ENCODE measurements around the gene ZNF844. TPM values are rescaled to one million over a fixed set of nuclear protein-coding genes. Genes with fewer than 3 reads are reported as not detected.

The ZNF844 gene
- total and polyA plus RNA-seq, 10 of the 15 experiments (the other 5 are each of a cell fraction or from before 2014, with no cell fraction given) = 0.16 to 1.1 (median 0.70) TPM

DNA sequence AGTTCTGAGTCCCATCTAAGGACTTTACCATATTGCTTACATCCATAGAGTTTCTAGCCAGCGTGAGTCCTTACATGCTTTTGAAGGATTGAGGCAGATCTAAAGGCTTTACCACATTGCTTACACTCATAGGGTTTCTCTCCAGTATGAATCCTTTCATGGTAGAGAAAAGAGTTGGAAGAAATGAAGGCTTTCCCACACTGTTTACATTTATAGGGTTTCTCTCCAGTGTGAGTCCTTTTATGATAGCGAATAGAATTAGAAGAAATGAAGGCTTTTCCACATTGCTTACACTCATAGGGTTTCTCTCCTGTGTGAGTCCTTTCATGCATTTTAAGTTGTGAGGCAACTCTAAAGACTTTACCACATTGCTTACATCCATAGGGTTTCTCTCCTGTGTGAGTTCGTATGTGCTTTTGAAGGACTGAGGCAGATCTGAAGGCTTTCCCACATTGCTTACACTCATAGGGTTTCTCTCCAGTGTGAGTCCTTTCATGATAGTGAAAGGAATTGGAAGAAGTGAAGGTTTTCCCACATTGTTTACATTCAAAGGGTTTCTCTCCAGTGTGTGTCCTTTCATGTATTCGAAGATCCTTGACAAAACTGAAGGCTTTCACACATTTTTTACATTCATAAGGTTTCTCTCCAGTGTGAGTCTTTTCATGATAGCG is 20.6 kb upstream of the ZNF844 start (continued):
- no peak for TF ChIP-seq POU2F2 (IDR thresholded peaks at IDR 0.05; ENCODE audit: borderline replicate concordance, low read depth, low read length)
- TF ChIP-seq, protein P1, sequence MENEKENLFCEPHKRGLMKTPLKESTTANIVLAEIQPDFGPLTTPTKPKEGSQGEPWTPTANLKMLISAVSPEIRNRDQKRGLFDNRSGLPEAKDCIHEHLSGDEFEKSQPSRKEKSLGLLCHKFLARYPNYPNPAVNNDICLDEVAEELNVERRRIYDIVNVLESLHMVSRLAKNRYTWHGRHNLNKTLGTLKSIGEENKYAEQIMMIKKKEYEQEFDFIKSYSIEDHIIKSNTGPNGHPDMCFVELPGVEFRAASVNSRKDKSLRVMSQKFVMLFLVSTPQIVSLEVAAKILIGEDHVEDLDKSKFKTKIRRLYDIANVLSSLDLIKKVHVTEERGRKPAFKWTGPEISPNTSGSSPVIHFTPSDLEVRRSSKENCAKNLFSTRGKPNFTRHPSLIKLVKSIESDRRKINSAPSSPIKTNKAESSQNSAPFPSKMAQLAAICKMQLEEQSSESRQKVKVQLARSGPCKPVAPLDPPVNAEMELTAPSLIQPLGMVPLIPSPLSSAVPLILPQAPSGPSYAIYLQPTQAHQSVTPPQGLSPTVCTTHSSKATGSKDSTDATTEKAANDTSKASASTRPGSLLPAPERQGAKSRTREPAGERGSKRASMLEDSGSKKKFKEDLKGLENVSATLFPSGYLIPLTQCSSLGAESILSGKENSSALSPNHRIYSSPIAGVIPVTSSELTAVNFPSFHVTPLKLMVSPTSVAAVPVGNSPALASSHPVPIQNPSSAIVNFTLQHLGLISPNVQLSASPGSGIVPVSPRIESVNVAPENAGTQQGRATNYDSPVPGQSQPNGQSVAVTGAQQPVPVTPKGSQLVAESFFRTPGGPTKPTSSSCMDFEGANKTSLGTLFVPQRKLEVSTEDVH (IDR thresholded peaks at IDR 0.05; ENCODE audit: low read depth, partially characterized antibody) = no peak

DNA sequence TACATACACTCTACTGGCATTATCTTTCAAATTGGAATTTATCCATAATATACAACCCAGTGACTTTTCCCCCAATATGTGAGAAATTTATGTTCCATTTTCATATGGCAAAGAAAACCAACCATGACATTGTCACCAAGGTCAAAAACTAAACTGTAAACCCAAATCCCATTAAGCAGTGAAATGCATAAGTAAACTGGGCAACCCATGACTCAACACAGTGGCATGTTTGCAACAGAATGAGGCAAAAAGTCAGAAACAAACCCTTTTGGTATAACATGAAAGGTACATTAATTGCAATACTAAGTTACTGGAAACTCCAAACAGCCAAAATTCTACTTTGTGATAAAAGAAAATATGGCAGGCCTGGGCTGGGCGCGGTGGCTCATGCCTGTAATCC is 16.7 kb upstream of the ZNF844 start:
- ChIA-PET RAD21 (ENCODE audit: unreplicated experiment) (no interaction called here), CTCF (no interaction called here), POLR2A (no interaction called here), SMC1A (ENCODE audit: uncharacterized antibody, unreplicated experiment) (interaction anchor here (0.6 kb wide), 1 partner anchor 9 kb away, joined by 3 read pairs; no protein-coding TSS in a partner anchor)
- intact Hi-C loops (cut with micrococcal nuclease; ENCODE audit: unreplicated experiment) (no loop called here), in situ Hi-C loops (cut with MboI) (no loop called here)
- Histone ChIP-seq H3K9me3 (replicated peaks; ENCODE audit: control insufficient read depth, insufficient read depth, low read length) (peaks cover 33% of the 10 kb centered on the region), H3K27me3 (replicated peaks in 1 of 2; ENCODE audit: control insufficient read depth in 2 of 2, insufficient read depth in 2 of 2, low read length in 1 of 2) (no peaks in the 10 kb centered on the region), H3K9ac (ENCODE audit: control insufficient read depth, insufficient read depth, low read length) (no peak overlapping the region), H3K27ac (ENCODE audit: control insufficient read depth, insufficient read depth) (no peak overlapping the region), H3K4me2 (ENCODE audit: control insufficient read depth, insufficient read depth) (no peak overlapping the region), H3K79me2 (ENCODE audit: control insufficient read depth, insufficient read depth, low read length) (peaks cover 1% of the 10 kb centered on the region; the same call in 1 of the 2 replicates), H4K20me1 (ENCODE audit: control insufficient read depth, insufficient read depth) (no peaks in the 10 kb centered on the region), H3K4me3 (no peak overlapping the region), H3K4me1 (ENCODE audit: control insufficient read depth, insufficient read depth, low read length) (no peaks in the 10 kb centered on the region), H2AFZ (ENCODE audit: control insufficient read depth, low read depth, low read length) (no peak overlapping the region), H3K36me3 (ENCODE audit: control insufficient read depth in 2 of 2, insufficient read depth in 2 of 2, low read length in 1 of 2) (peaks cover 0 to 3% of the 10 kb centered on the region in 2 experiments; a peak in 2 of 4 replicates)
- 100% methylated on average over 2 of the region's 2 CpGs for WGBS (ENCODE audit: insufficient coverage, insufficient replicate concordance, low lambda C conversion rate, missing lambda C conversion rate)
- FAIRE-seq (no peak), DNase-seq (ENCODE audit: low read depth, low spot score) (no peak), ATAC-seq (no peak)
- BruUV-seq (replicated peaks) = no TSS peak
- TF ChIP-seq, protein P2, sequence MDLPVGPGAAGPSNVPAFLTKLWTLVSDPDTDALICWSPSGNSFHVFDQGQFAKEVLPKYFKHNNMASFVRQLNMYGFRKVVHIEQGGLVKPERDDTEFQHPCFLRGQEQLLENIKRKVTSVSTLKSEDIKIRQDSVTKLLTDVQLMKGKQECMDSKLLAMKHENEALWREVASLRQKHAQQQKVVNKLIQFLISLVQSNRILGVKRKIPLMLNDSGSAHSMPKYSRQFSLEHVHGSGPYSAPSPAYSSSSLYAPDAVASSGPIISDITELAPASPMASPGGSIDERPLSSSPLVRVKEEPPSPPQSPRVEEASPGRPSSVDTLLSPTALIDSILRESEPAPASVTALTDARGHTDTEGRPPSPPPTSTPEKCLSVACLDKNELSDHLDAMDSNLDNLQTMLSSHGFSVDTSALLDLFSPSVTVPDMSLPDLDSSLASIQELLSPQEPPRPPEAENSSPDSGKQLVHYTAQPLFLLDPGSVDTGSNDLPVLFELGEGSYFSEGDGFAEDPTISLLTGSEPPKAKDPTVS (IDR thresholded peaks at IDR 0.05; ENCODE audit: low read depth, low read length) = no peak
- TF ChIP-seq, protein P3, sequence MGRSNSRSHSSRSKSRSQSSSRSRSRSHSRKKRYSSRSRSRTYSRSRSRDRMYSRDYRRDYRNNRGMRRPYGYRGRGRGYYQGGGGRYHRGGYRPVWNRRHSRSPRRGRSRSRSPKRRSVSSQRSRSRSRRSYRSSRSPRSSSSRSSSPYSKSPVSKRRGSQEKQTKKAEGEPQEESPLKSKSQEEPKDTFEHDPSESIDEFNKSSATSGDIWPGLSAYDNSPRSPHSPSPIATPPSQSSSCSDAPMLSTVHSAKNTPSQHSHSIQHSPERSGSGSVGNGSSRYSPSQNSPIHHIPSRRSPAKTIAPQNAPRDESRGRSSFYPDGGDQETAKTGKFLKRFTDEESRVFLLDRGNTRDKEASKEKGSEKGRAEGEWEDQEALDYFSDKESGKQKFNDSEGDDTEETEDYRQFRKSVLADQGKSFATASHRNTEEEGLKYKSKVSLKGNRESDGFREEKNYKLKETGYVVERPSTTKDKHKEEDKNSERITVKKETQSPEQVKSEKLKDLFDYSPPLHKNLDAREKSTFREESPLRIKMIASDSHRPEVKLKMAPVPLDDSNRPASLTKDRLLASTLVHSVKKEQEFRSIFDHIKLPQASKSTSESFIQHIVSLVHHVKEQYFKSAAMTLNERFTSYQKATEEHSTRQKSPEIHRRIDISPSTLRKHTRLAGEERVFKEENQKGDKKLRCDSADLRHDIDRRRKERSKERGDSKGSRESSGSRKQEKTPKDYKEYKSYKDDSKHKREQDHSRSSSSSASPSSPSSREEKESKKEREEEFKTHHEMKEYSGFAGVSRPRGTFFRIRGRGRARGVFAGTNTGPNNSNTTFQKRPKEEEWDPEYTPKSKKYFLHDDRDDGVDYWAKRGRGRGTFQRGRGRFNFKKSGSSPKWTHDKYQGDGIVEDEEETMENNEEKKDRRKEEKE (IDR thresholded peaks at IDR 0.05) = no peak
- TF ChIP-seq ZNF274 (IDR thresholded peaks at IDR 0.05; ENCODE audit: insufficient read depth, insufficient read length) (no peak), WRNIP1 (IDR thresholded peaks at IDR 0.05; ENCODE audit: borderline replicate concordance, low read depth, low read length) (no peak), RCOR1 (conservative IDR thresholded peaks at IDR 0.05; ENCODE audit: low read depth, low read length) (no peak), RFX5 (IDR thresholded peaks at IDR 0.05; ENCODE audit: low read depth, low read length) (no peak), RAD21 (IDR thresholded peaks at IDR 0.05; ENCODE audit: insufficient read depth, low read depth, low read length) (no peak)
- TF ChIP-seq, protein P4, sequence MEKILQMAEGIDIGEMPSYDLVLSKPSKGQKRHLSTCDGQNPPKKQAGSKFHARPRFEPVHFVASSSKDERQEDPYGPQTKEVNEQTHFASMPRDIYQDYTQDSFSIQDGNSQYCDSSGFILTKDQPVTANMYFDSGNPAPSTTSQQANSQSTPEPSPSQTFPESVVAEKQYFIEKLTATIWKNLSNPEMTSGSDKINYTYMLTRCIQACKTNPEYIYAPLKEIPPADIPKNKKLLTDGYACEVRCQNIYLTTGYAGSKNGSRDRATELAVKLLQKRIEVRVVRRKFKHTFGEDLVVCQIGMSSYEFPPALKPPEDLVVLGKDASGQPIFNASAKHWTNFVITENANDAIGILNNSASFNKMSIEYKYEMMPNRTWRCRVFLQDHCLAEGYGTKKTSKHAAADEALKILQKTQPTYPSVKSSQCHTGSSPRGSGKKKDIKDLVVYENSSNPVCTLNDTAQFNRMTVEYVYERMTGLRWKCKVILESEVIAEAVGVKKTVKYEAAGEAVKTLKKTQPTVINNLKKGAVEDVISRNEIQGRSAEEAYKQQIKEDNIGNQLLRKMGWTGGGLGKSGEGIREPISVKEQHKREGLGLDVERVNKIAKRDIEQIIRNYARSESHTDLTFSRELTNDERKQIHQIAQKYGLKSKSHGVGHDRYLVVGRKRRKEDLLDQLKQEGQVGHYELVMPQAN (conservative IDR thresholded peaks at IDR 0.05) = no peak
- TF ChIP-seq, protein P5, sequence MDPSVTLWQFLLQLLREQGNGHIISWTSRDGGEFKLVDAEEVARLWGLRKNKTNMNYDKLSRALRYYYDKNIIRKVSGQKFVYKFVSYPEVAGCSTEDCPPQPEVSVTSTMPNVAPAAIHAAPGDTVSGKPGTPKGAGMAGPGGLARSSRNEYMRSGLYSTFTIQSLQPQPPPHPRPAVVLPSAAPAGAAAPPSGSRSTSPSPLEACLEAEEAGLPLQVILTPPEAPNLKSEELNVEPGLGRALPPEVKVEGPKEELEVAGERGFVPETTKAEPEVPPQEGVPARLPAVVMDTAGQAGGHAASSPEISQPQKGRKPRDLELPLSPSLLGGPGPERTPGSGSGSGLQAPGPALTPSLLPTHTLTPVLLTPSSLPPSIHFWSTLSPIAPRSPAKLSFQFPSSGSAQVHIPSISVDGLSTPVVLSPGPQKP (IDR thresholded peaks at IDR 0.05; ENCODE audit: low read depth, low read length) = no peak
